Parathyroid adenoma (tissue), 2 donors: ENCODE data around the gene CORO7.

ENCODE experiments used
- H2AFZ ChIP-seq: fragments of 300-600 bp; sonication (generic); one replicate; pipeline ENCODE4 v1.7.0; 2017; ENCODE audit warnings: antibody characterized with exemption, mild to moderate bottlenecking
- H3K27ac ChIP-seq: fragments of 300-600 bp; sonication (generic); one replicate; pipeline ENCODE4 v1.7.0; 2017
- H3K27me3 ChIP-seq: fragments of 300-600 bp; sonication (generic); one replicate; pipeline ENCODE4 v1.7.0; 2017; ENCODE audit warnings: low read length; ENCODE audit not compliant: control insufficient read depth, insufficient read depth
- H3K36me3 ChIP-seq: fragments of 300-600 bp; sonication (generic); one replicate; pipeline ENCODE4 v1.7.0; 2017; ENCODE audit warnings: low read length; ENCODE audit not compliant: control insufficient read depth, insufficient read depth
- H3K4me1 ChIP-seq: fragments of 300-600 bp; sonication (generic); one replicate; pipeline ENCODE4 v1.7.0; 2017; ENCODE audit warnings: control low read depth
- H3K4me2 ChIP-seq: fragments of 300-600 bp; sonication (generic); one replicate; pipeline ENCODE4 v1.7.0; 2017; ENCODE audit warnings: low read length
- H3K4me3 ChIP-seq: fragments of 300-600 bp; sonication (generic); one replicate; pipeline ENCODE4 v1.7.0; 2017; ENCODE audit warnings: low read depth, low read length
- H3K79me2 ChIP-seq: fragments of 300-600 bp; sonication (generic); one replicate; pipeline ENCODE4 v1.7.0; 2017; ENCODE audit warnings: control low read depth
- H3K9ac ChIP-seq: fragments of 300-600 bp; sonication (generic); one replicate; pipeline ENCODE4 v1.7.0; 2017; ENCODE audit warnings: mild to moderate bottlenecking
- H3K9me3 ChIP-seq: fragments of 300-600 bp; sonication (generic); one replicate; pipeline ENCODE4 v1.7.0; 2017; ENCODE audit warnings: low read length; ENCODE audit not compliant: control insufficient read depth
- CTCF ChIP-seq: fragments of 300-600 bp; sonication (generic); IDR thresholded peaks from one replicate; pipeline ENCODE4 v1.7.0; 2017; ENCODE audit warnings: antibody characterized with exemption, mild to moderate bottlenecking
- donor health status: primary hyperparathyroidism.

Gene CORO7

GRCh38 chr16:4370570-4371356 is 45.6 kb downstream of the CORO7 start:
- Histone ChIP-seq H3K4me3 (no peak overlapping the region), H2AFZ (no peak overlapping the region), H3K9me3 (no peaks in the 10 kb centered on the region), H3K4me2 (no peak overlapping the region), H3K9ac (no peak overlapping the region), H3K79me2 (peaks cover 12% of the 10 kb centered on the region), H3K27me3 (no peaks in the 10 kb centered on the region), H3K4me1 (peaks cover 19% of the 10 kb centered on the region), H3K36me3 (no peaks in the 10 kb centered on the region), H3K27ac (peak overlapping the region; percentile 34)
- no peak for TF ChIP-seq CTCF

DNA sequence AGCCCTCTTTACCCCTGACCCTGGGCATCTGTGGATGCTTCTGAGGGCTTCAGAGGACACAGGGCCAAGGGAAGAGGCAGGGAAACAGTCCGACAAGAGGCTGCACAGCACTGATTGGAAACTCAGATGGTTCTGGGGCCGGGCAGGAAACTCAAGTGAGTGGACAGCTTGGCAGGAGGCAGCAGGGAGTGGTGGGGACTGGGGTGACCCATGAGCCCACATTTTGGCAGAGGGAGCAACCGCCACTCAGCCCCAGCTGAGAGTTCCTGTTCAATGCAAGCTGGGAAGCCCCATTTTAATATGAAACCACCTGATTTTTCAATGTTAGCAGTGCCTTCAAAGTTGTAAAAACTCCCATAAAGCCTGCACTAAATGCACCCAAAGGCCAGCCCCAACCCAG is 46.2 kb downstream of the CORO7 start:
- Histone ChIP-seq H3K27me3 (no peaks in the 10 kb centered on the region), H3K4me2 (no peak overlapping the region), H3K36me3 (no peaks in the 10 kb centered on the region), H3K9ac (no peak overlapping the region), H2AFZ (no peak overlapping the region), H3K79me2 (peaks cover 12% of the 10 kb centered on the region), H3K4me3 (no peak overlapping the region), H3K27ac (peak overlapping the region; percentile 34), H3K9me3 (no peaks in the 10 kb centered on the region), H3K4me1 (peaks cover 19% of the 10 kb centered on the region)
- TF ChIP-seq CTCF, result no peak

- Histone ChIP-seq H3K36me3 (no peaks in the 10 kb centered on the region), H3K4me1 (peaks cover 19% of the 10 kb centered on the region), H3K27ac (no peak overlapping the region), H3K27me3 (no peaks in the 10 kb centered on the region), H3K9me3 (no peaks in the 10 kb centered on the region), H3K4me2 (no peak overlapping the region), H3K79me2 (peaks cover 12% of the 10 kb centered on the region), H3K4me3 (no peak overlapping the region), H3K9ac (no peak overlapping the region), H2AFZ (no peak overlapping the region)
- no peak for TF ChIP-seq CTCF
These were observed 47.2 kb downstream of the CORO7 start for GRCh38 chr16:4369007-4369733.

GRCh38 chr16:4367393-4367856 is 49.0 kb downstream of the CORO7 start:
- Histone ChIP-seq H3K79me2 (peaks cover 12% of the 10 kb centered on the region), H3K36me3 (no peaks in the 10 kb centered on the region), H3K27me3 (no peaks in the 10 kb centered on the region), H3K4me2 (no peak overlapping the region), H3K27ac (no peak overlapping the region), H3K4me3 (no peak overlapping the region), H3K4me1 (peaks cover 5% of the 10 kb centered on the region), H3K9ac (no peak overlapping the region), H3K9me3 (no peaks in the 10 kb centered on the region), H2AFZ (no peak overlapping the region)
- no peak for TF ChIP-seq CTCF
